ENCODE measurements around the gene FOXL2. TPM values are rescaled to one million over a fixed set of nuclear protein-coding genes. Genes with fewer than 3 reads are reported as not detected.

FOXL2 gene
- total and polyA plus RNA-seq, 9 of the 15 experiments (the other 6 are each of a cell fraction or from before 2014, with no cell fraction given): 0.27 to 22.1 (median 3.2) TPM

DNA sequence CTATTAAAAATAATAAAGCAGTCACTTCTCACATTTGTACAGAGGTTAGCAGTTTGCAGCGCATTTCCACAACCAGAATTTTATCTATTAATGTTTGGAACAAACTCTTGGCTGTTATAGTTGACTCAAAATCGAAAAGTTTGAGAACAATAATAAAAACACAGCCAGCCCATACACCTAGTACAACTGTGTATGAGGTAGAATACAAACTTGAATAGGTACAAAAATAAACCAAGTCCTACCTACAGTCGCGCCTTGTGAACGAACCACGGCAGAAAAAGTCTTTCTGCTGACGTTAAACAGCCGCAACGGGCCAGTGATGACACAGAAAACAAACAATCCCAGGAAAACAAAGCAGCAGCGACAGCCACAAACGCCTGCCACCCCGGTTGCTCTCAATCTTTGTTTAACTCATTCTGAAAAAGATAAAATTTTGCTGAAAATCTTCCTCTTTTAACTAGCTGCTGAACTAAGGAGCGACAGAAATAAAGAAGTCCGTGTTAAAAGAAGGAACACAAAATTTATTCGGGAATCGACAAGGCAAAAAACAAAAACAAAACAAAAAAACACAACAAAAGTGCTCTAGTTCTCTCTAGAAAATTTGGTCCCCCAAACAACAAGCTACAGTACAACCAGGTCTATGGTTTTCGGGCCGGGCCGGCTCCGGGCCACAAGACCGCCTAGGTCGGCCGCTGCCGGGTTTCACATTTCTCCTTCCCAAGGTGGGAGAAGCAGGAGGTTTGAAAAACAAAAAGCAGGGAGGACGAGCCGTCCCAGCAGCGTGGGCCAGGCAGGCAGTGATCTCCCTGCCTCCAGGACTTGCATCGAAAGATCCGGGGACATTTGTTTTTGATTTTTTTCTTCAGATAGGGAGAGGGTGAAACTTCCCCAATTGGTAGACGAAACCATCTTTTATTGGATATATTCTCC, 2.9 kb downstream of the FOXL2 start (continued):
- 0 out of 2 replicates have a peak, but pooled peaks have one; percentile 31 for TF ChIP-seq CXXC5 (CRISPR knock-in tag; IDR thresholded peaks at IDR 0.05)

DNA sequence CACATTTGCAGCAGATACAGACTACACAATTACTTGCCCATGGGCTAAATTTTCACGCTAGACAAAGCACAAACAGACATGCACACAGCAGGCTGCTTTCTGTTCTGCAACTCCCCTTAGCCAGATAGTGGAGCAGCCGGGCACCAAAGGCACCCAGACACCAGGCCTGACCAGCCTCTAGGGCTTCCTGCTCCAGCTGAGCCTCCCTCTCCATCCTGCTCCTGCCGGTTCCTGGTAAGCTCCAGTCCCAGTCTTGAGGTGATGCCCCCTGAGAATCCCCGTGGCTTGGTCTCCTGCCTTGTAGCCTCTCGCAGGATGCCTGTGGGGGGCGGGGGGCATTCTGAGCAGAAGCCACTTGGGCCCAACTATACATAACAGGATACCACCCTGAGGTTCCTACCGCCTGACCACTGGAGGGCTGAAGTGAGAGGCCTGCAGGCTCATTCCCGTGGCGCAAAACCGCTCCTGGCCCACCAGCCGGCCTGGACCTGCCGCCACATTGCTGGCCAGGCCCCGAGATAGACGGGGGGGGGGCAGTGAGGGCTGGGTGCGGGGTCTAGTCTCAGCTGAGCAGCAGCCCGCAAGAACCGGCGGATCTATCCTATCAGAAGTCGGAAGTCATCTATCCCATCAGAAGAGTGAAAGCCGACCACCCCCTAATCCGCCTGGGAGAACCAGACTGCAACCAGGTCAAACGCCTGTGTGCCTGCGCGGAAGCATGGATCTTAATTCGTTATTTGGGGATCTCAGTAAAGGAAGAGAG, 3.9 kb downstream of the FOXL2 start:
- no peaks in the 10 kb centered on the region; the same call in 1 of the 2 replicates for H4K20me1 ChIP-seq (replicated peaks; ENCODE audit: control insufficient read depth, insufficient read depth, low read length)
- no peaks in the 10 kb centered on the region for H3K9me1 ChIP-seq (ENCODE audit: control insufficient read depth, insufficient read depth, low read length)
- H3K79me2 ChIP-seq (ENCODE audit: control insufficient read depth, insufficient read depth, low read length): peaks cover 65% of the 10 kb centered on the region
- peaks cover 20% of the 10 kb centered on the region for H3K36me3 ChIP-seq (ENCODE audit: control insufficient read depth, insufficient read depth, low read length)
- H3K4me3 ChIP-seq: peak overlapping the region; percentile 59
- FAIRE-seq (no peak), ATAC-seq (peak; percentile 24), DNase-seq (ENCODE audit: extremely low read depth in 1 of 4, low spot score in 3 of 4) (peak; percentile 45 to 69 (median 52))
- peak overlapping the region; percentile 90 for H2AFZ ChIP-seq (ENCODE audit: low read depth, low read length)
- no peaks in the 10 kb centered on the region for H3K9me3 ChIP-seq (replicated peaks; ENCODE audit: control insufficient read depth, insufficient read depth, low read depth, low read length)
- peaks cover 19 to 65% of the 10 kb centered on the region in 2 experiments; a peak in 4 of 5 replicates for H3K4me1 ChIP-seq (replicated peaks in 1 of 2; ENCODE audit: control insufficient read depth in 2 of 2, insufficient read depth in 2 of 2, low read length in 2 of 2)
- ChIA-PET CTCF (ENCODE audit: low intra/inter-chr PET ratio) (interaction anchor here (0.9 kb wide), 1 partner anchor 386 kb away, joined by 3 read pairs; no protein-coding TSS in a partner anchor), POLR2A (interaction anchor here (1.0 to 1.2 kb wide), 3 partner anchors 18 to 558 kb away, joined by 3 to 4 read pairs (median 3); no protein-coding TSS in a partner anchor)
- peak overlapping the region; percentile 71 to 78 for H3K9ac ChIP-seq (ENCODE audit: insufficient read depth in 1 of 2, low read depth in 2 of 2, low read length in 2 of 2)
- 8% methylated on average over 22 of the region's 25 CpGs for WGBS (ENCODE audit: insufficient coverage, low coverage, missing lambda C conversion rate)
- intact Hi-C loops (cut with micrococcal nuclease): loop anchor here (2.0 to 10.0 kb wide), 2 partner anchors 36 to 878 kb away; no protein-coding TSS in a partner anchor
- in situ Hi-C loops (cut with MboI): loop anchor here (25.0 kb wide), 1 partner anchor 881 kb away; no protein-coding TSS in a partner anchor
- BruUV-seq (replicated peaks): no TSS peak
- peak overlapping the region; percentile 87 for H3K4me2 ChIP-seq (ENCODE audit: insufficient read depth, low read length)
- H3K27ac ChIP-seq (ENCODE audit: extremely low read depth, low read depth, low read length): peak overlapping the region; percentile 79
- no peaks in the 10 kb centered on the region for H3K27me3 ChIP-seq (ENCODE audit: control insufficient read depth in 2 of 2, insufficient read depth in 2 of 2, low read length in 2 of 2)
- TF ChIP-seq ZNF561 (CRISPR knock-in tag; conservative IDR thresholded peaks at IDR 0.05): no peak
- peak; percentile 49; the same call in 1 of the 2 replicates for TF ChIP-seq ZBTB7A (IDR thresholded peaks at IDR 0.05; ENCODE audit: borderline replicate concordance, control insufficient read depth, low read depth, low read length)
- TF ChIP-seq GATAD2B (IDR thresholded peaks at IDR 0.05; ENCODE audit: borderline replicate concordance): no peak
- TF ChIP-seq DEAF1 (CRISPR knock-in tag; IDR thresholded peaks at IDR 0.05): no peak
- TF ChIP-seq ZNF740 (CRISPR knock-in tag; IDR thresholded peaks at IDR 0.05): peak; percentile 89
- peak in 1 of 2 experiments; percentile 66; a peak in 1 of 4 replicates for TF ChIP-seq ZNF740 (tag; IDR thresholded peaks at IDR 0.05)
- TF ChIP-seq, protein P1, sequence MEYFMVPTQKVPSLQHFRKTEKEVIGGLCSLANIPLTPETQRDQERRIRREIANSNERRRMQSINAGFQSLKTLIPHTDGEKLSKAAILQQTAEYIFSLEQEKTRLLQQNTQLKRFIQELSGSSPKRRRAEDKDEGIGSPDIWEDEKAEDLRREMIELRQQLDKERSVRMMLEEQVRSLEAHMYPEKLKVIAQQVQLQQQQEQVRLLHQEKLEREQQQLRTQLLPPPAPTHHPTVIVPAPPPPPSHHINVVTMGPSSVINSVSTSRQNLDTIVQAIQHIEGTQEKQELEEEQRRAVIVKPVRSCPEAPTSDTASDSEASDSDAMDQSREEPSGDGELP (CRISPR knock-in tag; IDR thresholded peaks at IDR 0.05; ENCODE audit: borderline replicate concordance): peak; percentile 68
- TF ChIP-seq, protein P2, sequence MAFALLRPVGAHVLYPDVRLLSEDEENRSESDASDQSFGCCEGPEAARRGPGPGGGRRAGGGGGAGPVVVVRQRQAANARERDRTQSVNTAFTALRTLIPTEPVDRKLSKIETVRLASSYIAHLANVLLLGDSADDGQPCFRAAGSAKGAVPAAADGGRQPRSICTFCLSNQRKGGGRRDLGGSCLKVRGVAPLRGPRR (CRISPR knock-in tag; IDR thresholded peaks at IDR 0.05): 0 out of 2 replicates have a peak, but pooled peaks have one; percentile 29
- no peak for TF ChIP-seq TAL1 (IDR thresholded peaks at IDR 0.05)
